HepG2 (cell line): ENCODE measurements around the gene SEPTIN10. TPM values are rescaled to one million over a fixed set of nuclear protein-coding genes. Genes with fewer than 3 reads are reported as not detected.

Experiments
- AHR ChIP-seq: IDR thresholded peaks from 2 replicates; pipeline ENCODE4 v1.6.1; 2018; ENCODE audit warnings: missing genetic modification reagents, missing compliant biosample characterization
- CAMTA2 ChIP-seq: sonication (generic); formaldehyde crosslinking; IDR thresholded peaks from 2 replicates; pipeline ENCODE4 v1.4.0; 2020; ENCODE audit warnings: mild to moderate bottlenecking, missing genetic modification reagents, borderline replicate concordance
- ERF ChIP-seq: IDR thresholded peaks from 2 replicates; pipeline ENCODE4 v1.6.1; 2018; ENCODE audit warnings: missing biosample characterization, missing genetic modification reagents
- HOXD1 ChIP-seq: sonication (generic); formaldehyde crosslinking; IDR thresholded peaks from 2 replicates; pipeline ENCODE4 v1.5.0; 2020; ENCODE audit warnings: missing genetic modification reagents
- KLF9 ChIP-seq: IDR thresholded peaks from 2 replicates; pipeline ENCODE4 v1.6.1; 2016; ENCODE audit warnings: low read depth
- RCOR2 ChIP-seq: IDR thresholded peaks from 2 replicates; pipeline ENCODE4 v1.6.1; 2016; ENCODE audit warnings: missing biosample characterization, missing genetic modification reagents
- ZBTB1 ChIP-seq: sonication (generic); formaldehyde crosslinking; IDR thresholded peaks from 2 replicates; pipeline ENCODE4 v1.4.0; 2020; ENCODE audit warnings: missing genetic modification reagents, borderline replicate concordance
- ZFP1 ChIP-seq: IDR thresholded peaks from 2 replicates; pipeline ENCODE4 v1.6.1; 2016
- ZFP91 ChIP-seq: sonication (generic); formaldehyde crosslinking; IDR thresholded peaks from 2 replicates; pipeline ENCODE4 v1.9.0; 2022; ENCODE audit warnings: missing genetic modification reagents, mild to moderate bottlenecking, borderline replicate concordance
- ZKSCAN1 ChIP-seq: fragments of 150-350 bp; IDR thresholded peaks from 2 replicates; pipeline ENCODE4 v1.6.1; 2014; ENCODE audit warnings: low read length
- ZNF20 ChIP-seq: sonication (generic); formaldehyde crosslinking; IDR thresholded peaks from 2 replicates; pipeline ENCODE4 v1.4.0; 2020; ENCODE audit warnings: mild to moderate bottlenecking, moderate library complexity, missing genetic modification reagents
- ZNF260 ChIP-seq: sonication (generic); formaldehyde crosslinking; IDR thresholded peaks from 2 replicates; pipeline ENCODE4 v1.4.0; 2020; ENCODE audit warnings: missing genetic modification reagents, low read depth, mild to moderate bottlenecking, borderline replicate concordance
- ZNF678 ChIP-seq: sonication (generic); formaldehyde crosslinking; IDR thresholded peaks from 2 replicates; pipeline ENCODE4 v1.4.0; 2020; ENCODE audit warnings: mild to moderate bottlenecking, missing genetic modification reagents
- ZNF691 ChIP-seq: sonication (generic); formaldehyde crosslinking; IDR thresholded peaks from 2 replicates; pipeline ENCODE4 v1.4.0; 2020; ENCODE audit warnings: missing genetic modification reagents, low read depth, mild to moderate bottlenecking, borderline replicate concordance
- polyA plus RNA-seq, 8 experiments: library from polyadenylated mRNA; depleted of rRNA in 3 of 8; stranded (reverse) in 7 of 8; unstranded in 1 of 8; fragments of >200 nt; fragmentation: Illumina TruSeq in 4 of 8; extraction: Trizol in 4 of 8; gene quantifications; 2 replicates each; pipeline versions ENCODE4 v1.2.1 to v1.2.3, GENCODE V29; 2011 to 2016; ENCODE audit warnings: low read depth in 4 of 8, missing spikeins in 1 of 8, mixed read lengths in 1 of 8; ENCODE audit not compliant: insufficient read depth in 1 of 8
- total RNA-seq, 5 experiments: library from RNA; depleted of rRNA; stranded (reverse); fragments of >200 nt; fragmentation: Illumina TruSeq; extraction: Trizol; gene quantifications; 2 replicates each; pipeline ENCODE4 v1.2.3, GENCODE V29; 2016; ENCODE audit warnings: low read depth in 1 of 5
- TF ChIP-seq, protein P1 (sequence below): sonication (generic); formaldehyde crosslinking; IDR thresholded peaks from 2 replicates; pipeline ENCODE4 v1.8.0; 2022; ENCODE audit warnings: low read depth, missing genetic modification reagents
- TF ChIP-seq, protein P2 (sequence below): sonication (generic); formaldehyde crosslinking; IDR thresholded peaks from 2 replicates; pipeline ENCODE4 v1.4.0; 2020; ENCODE audit warnings: mild to moderate bottlenecking, missing genetic modification reagents
- TF ChIP-seq, protein P3 (sequence below): sonication (generic); formaldehyde crosslinking; IDR thresholded peaks from 2 replicates; pipeline ENCODE4 v1.5.1; 2020; ENCODE audit warnings: missing genetic modification reagents, mild to moderate bottlenecking, borderline replicate concordance
- TF ChIP-seq, protein P4 (sequence below): IDR thresholded peaks from 2 replicates; pipeline ENCODE4 v1.6.1; 2016; ENCODE audit warnings: control low read depth
- TF ChIP-seq, protein P5 (sequence below): sonication (generic); formaldehyde crosslinking; IDR thresholded peaks from 2 replicates; pipeline ENCODE4 v1.5.0; 2020; ENCODE audit warnings: mild to moderate bottlenecking, missing genetic modification reagents, moderate library complexity

The SEPTIN10 gene
- total and polyA plus RNA-seq, 2 of the 13 experiments (the other 11 are each of a cell fraction or from before 2014, with no cell fraction given) = 45.8 to 67.5 TPM

- no peak for TF ChIP-seq ZNF260
- no peak for TF ChIP-seq RCOR2 (CRISPR knock-in tag)
- peak; percentile 43; the same call in 1 of the 2 replicates for TF ChIP-seq AHR (CRISPR knock-in tag)
- peak; percentile 94; the same call in 1 of the 2 replicates for TF ChIP-seq ZNF691
- peak; percentile 55; the same call in 1 of the 2 replicates for TF ChIP-seq ERF (CRISPR knock-in tag)
- TF ChIP-seq, protein P1, sequence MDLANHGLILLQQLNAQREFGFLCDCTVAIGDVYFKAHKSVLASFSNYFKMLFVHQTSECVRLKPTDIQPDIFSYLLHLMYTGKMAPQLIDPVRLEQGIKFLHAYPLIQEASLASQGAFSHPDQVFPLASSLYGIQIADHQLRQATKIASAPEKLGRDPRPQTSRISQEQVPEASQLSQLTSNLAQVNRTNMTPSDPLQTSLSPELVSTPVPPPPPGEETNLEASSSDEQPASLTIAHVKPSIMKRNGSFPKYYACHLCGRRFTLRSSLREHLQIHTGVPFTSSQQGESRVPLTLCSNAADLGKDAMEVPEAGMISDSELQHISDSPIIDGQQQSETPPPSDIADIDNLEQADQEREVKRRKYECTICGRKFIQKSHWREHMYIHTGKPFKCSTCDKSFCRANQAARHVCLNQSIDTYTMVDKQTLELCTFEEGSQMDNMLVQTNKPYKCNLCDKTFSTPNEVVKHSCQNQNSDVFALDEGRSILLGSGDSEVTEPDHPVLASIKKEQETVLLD (CRISPR knock-in tag) = peak; percentile 66; the same call in 1 of the 2 replicates
- TF ChIP-seq CAMTA2 (CRISPR knock-in tag) = peak; percentile 54; the same call in 1 of the 2 replicates
- TF ChIP-seq ZKSCAN1 = no peak
- TF ChIP-seq, protein P2, sequence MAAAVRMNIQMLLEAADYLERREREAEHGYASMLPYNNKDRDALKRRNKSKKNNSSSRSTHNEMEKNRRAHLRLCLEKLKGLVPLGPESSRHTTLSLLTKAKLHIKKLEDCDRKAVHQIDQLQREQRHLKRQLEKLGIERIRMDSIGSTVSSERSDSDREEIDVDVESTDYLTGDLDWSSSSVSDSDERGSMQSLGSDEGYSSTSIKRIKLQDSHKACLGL (CRISPR knock-in tag) = peak; percentile 97
- 0 out of 2 replicates have a peak, but pooled peaks have one; percentile 88 for TF ChIP-seq ZNF678 (CRISPR knock-in tag)
- TF ChIP-seq, protein P3, sequence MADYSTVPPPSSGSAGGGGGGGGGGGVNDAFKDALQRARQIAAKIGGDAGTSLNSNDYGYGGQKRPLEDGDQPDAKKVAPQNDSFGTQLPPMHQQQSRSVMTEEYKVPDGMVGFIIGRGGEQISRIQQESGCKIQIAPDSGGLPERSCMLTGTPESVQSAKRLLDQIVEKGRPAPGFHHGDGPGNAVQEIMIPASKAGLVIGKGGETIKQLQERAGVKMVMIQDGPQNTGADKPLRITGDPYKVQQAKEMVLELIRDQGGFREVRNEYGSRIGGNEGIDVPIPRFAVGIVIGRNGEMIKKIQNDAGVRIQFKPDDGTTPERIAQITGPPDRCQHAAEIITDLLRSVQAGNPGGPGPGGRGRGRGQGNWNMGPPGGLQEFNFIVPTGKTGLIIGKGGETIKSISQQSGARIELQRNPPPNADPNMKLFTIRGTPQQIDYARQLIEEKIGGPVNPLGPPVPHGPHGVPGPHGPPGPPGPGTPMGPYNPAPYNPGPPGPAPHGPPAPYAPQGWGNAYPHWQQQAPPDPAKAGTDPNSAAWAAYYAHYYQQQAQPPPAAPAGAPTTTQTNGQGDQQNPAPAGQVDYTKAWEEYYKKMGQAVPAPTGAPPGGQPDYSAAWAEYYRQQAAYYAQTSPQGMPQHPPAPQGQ = no peak
- TF ChIP-seq ZFP91 (CRISPR knock-in tag) = peak; percentile 82
- TF ChIP-seq ZFP1 = no peak
- TF ChIP-seq, protein P4, sequence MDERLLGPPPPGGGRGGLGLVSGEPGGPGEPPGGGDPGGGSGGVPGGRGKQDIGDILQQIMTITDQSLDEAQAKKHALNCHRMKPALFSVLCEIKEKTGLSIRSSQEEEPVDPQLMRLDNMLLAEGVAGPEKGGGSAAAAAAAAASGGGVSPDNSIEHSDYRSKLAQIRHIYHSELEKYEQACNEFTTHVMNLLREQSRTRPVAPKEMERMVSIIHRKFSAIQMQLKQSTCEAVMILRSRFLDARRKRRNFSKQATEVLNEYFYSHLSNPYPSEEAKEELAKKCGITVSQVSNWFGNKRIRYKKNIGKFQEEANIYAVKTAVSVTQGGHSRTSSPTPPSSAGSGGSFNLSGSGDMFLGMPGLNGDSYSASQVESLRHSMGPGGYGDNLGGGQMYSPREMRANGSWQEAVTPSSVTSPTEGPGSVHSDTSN (CRISPR knock-in tag) = no peak
- no peak for TF ChIP-seq KLF9 (CRISPR knock-in tag)
- TF ChIP-seq, protein P5, sequence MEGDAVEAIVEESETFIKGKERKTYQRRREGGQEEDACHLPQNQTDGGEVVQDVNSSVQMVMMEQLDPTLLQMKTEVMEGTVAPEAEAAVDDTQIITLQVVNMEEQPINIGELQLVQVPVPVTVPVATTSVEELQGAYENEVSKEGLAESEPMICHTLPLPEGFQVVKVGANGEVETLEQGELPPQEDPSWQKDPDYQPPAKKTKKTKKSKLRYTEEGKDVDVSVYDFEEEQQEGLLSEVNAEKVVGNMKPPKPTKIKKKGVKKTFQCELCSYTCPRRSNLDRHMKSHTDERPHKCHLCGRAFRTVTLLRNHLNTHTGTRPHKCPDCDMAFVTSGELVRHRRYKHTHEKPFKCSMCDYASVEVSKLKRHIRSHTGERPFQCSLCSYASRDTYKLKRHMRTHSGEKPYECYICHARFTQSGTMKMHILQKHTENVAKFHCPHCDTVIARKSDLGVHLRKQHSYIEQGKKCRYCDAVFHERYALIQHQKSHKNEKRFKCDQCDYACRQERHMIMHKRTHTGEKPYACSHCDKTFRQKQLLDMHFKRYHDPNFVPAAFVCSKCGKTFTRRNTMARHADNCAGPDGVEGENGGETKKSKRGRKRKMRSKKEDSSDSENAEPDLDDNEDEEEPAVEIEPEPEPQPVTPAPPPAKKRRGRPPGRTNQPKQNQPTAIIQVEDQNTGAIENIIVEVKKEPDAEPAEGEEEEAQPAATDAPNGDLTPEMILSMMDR = 0 out of 2 replicates have a peak, but pooled peaks have one; percentile 7
- no peak for TF ChIP-seq HOXD1 (CRISPR knock-in tag)
- no peak for TF ChIP-seq ZBTB1 (CRISPR knock-in tag)
- TF ChIP-seq ZNF20 (CRISPR knock-in tag) = peak; percentile 92; the same call in 1 of the 2 replicates
These were observed 1.2 kb upstream of the SEPTIN10 start (continued) for GRCh38 chr2:109614715-109615636.
